ENCODE measurements around the gene FMN1.

The FMN1 gene

GRCh38 chr15:32739522-32740063 lies 454.9 kb downstream of the FMN1 start:
- DNase-seq = no peak

- no peak for DNase-seq
Measured at GRCh38 chr15:32738666-32739065, 455.8 kb downstream of the FMN1 start.

- DNase-seq = no peak
Measured at GRCh38 chr15:32737304-32737703, 457.2 kb downstream of the FMN1 start.

- no peak for DNase-seq
Measured at GRCh38 chr15:32736701-32737061, 457.8 kb downstream of the FMN1 start.

- DNase-seq = no peak
Measured at GRCh38 chr15:32735989-32736700, 458.4 kb downstream of the FMN1 start.

- no peak for DNase-seq
Measured at GRCh38 chr15:32733281-32733680, 461.2 kb downstream of the FMN1 start.

- DNase-seq = no peak
Measured at GRCh38 chr15:32732574-32733157, 461.8 kb downstream of the FMN1 start.

- no peak for DNase-seq
Measured at GRCh38 chr15:32730677-32731654, 463.5 kb downstream of the FMN1 start.

- DNase-seq = no peak
Measured at GRCh38 chr15:32729700-32730395, 464.7 kb downstream of the FMN1 start.

- DNase-seq = no peak
Measured at GRCh38 chr15:32723171-32723948, 471.2 kb downstream of the FMN1 start.

GRCh38 chr15:32722136-32722535 lies 472.4 kb downstream of the FMN1 start:
- no peak for DNase-seq

GRCh38 chr15:32721596-32721995 lies 472.9 kb downstream of the FMN1 start:
- DNase-seq = no peak

- no peak for DNase-seq
Measured at GRCh38 chr15:32718821-32719716, 475.4 kb downstream of the FMN1 start.

GRCh38 chr15:32718227-32718820 lies 476.2 kb downstream of the FMN1 start:
- DNase-seq = no peak

GRCh38 chr15:32717426-32718226 lies 476.9 kb downstream of the FMN1 start, which contains the start of gene GREM1:
Gene GREM1 (plus strand): TSS chr15:32718004. CDS start chr15:32730691, 12,687 bp downstream.
- no peak for DNase-seq

- no peak for DNase-seq
Measured at GRCh38 chr15:32716915-32717425, 477.5 kb downstream of the FMN1 start.

GRCh38 chr15:32716216-32716914 lies 478.1 kb downstream of the FMN1 start:
- no peak for DNase-seq

Measured in MV-4-11 (cell line).